ENCODE results near the gene PSMG1. TPM values are rescaled to one million over a fixed set of nuclear protein-coding genes. Genes with fewer than 3 reads are reported as not detected.
A peak's percentile ranks its signal among the peaks of the same experiment; 100 is the strongest.

The PSMG1 gene, protein sequence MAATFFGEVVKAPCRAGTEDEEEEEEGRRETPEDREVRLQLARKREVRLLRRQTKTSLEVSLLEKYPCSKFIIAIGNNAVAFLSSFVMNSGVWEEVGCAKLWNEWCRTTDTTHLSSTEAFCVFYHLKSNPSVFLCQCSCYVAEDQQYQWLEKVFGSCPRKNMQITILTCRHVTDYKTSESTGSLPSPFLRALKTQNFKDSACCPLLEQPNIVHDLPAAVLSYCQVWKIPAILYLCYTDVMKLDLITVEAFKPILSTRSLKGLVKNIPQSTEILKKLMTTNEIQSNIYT
- 93.0 and 93.7 TPM in 2 replicates for total RNA-seq (2021; fragmentation: NEBNext Ultra II Directional; extraction: Animal tissue kit (Norgen Biotek cat#: 25700))
- 29.2 and 50.7 TPM in 2 replicates for polyA plus RNA-seq (2011; rRNA removed)
- polyA plus RNA-seq (2011; cell fraction: cytosol; rRNA removed): 52.0 TPM
- polyA plus RNA-seq (2011; cell fraction: nucleus; rRNA removed): 15.7 TPM
- polyA plus RNA-seq (2012, experiment 1 of 2): 54.0 to 70.9 TPM (median 61.6 TPM) in 4 replicates
- polyA plus RNA-seq (2012, experiment 2 of 2): 22.8 TPM
- polyA plus RNA-seq (2013, experiment 1 of 2): 103 TPM
- 118 TPM for polyA plus RNA-seq (2013, experiment 2 of 2)
- 16.5 and 24.9 TPM in 2 replicates for polyA minus RNA-seq (2011; rRNA and poly(A)+ RNA removed)
- 15.3 TPM for polyA minus RNA-seq (2011; cell fraction: cytosol; rRNA and poly(A)+ RNA removed)
- 13.2 TPM for polyA minus RNA-seq (2011; cell fraction: nucleus; rRNA and poly(A)+ RNA removed)
- long read RNA-seq, experiment 1, transcript PSMG1-205 (3 exons, 716 nt): minor isoform, 7 of 104 reads
- long read RNA-seq, experiment 1, transcript PSMG1-201 (7 exons, 2,154 nt): major isoform, 73 of 104 reads
- long read RNA-seq, experiment 1, partial matches to known transcripts: 8 of 104 reads
- long read RNA-seq, experiment 1, other reads (novel, unspliced or antisense): 15 of 104 reads
- long read RNA-seq, experiment 2, transcript PSMG1-201 (7 exons, 2,154 nt): major isoform, 232 of 256 reads
- long read RNA-seq, experiment 2, transcript PSMG1-202 (6 exons, 907 nt): minor isoform, 5 of 256 reads
- long read RNA-seq, experiment 2, partial matches to known transcripts: 3 of 256 reads
- long read RNA-seq, experiment 2, other reads (novel, unspliced or antisense): 14 of 256 reads

DNA sequence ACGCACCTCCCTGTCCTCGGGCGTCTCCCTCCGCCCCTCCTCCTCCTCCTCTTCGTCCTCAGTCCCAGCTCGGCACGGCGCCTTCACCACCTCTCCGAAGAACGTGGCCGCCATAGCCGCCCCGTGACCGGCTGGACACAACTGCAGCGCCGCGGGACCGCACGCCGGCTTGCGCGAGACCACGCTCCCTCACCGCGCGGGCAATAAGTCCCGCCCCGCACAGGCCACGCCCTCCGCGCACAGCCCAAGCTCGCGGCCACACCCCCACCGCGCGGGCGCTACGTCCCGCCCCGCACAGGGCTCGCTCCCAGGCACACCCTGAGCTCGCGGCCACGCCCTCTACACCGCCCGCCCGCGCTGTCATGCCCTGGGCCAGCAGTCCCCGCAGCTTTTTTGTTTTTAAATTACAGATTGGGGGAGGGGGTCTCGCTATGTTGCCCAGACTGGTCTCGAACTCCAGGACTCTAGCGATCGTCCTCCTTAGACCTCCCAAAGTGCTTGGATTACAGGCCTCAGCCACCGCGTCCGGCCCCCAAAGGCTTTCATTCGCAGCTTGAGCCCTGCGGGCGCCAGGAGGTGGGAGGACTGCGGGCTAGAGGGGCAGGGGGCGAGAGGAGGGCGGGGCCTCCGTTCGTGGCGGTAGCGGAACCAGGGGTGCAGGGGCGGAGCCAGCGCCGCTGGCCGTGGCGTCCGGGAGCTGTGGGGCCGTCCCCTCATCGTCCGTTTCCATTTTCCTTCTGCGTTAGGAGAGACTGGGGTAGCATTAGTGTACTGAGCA, at the start of gene PSMG1:
PSMG1 (minus strand) TSS at position 180 of the 778 bp plus-strand sequence; CDS start at position 114, 66 bp downstream.
- Histone ChIP-seq H3K36me3 (ENCODE audit: control insufficient read depth in 2 of 4, insufficient read depth in 4 of 4, low read length in 3 of 4) (peaks cover 0 to 22% (median 6%) of the 10 kb centered on the region in 4 experiments; a peak in 5 of 8 replicates), H2BK120ac (replicated peaks; ENCODE audit: low read depth, low read length) (peak within 1 kb of the TSS; percentile 66), H4K5ac (ENCODE audit: insufficient read length, low read depth, low read length) (peak within 1 kb of the TSS; percentile 96), H3K4me2 (ENCODE audit: insufficient read depth in 1 of 2, low read depth in 2 of 2, low read length in 2 of 2) (peak within 1 kb of the TSS; percentile 72 to 90), H2BK12ac (ENCODE audit: low read depth, low read length) (no peak within 1 kb of the TSS), H3K79me1 (ENCODE audit: low read depth, low read length) (peaks cover 3% of the 10 kb centered on the region; the same call in 1 of the 2 replicates), H4K8ac (ENCODE audit: extremely low read depth, insufficient read depth, low read length) (peak within 1 kb of the TSS; percentile 95), H3K27me3 (replicated peaks in 1 of 4; ENCODE audit: control insufficient read depth in 3 of 4, extremely low read depth in 1 of 4, insufficient read depth in 3 of 4, low read length in 3 of 4) (no peaks in the 10 kb centered on the region), H3K27ac (ENCODE audit: low read depth, low read length) (peak within 1 kb of the TSS; percentile 89), H2AFZ (ENCODE audit: low read length) (peak within 1 kb of the TSS; percentile 85; the same call in 1 of the 2 replicates), H3K9me3 (ENCODE audit: insufficient read depth in 2 of 2, low read depth in 1 of 2, low read length in 1 of 2) (no peaks in the 10 kb centered on the region), H3K23ac (ENCODE audit: insufficient read length) (no peak within 1 kb of the TSS), H3K23me2 (ENCODE audit: low read depth, low read length) (peaks cover 7% of the 10 kb centered on the region; the same call in 1 of the 2 replicates), H3K9ac (replicated peaks in 1 of 4; ENCODE audit: extremely low read depth in 1 of 4, low read depth in 3 of 4, low read length in 3 of 4) (peak within 1 kb of the TSS; percentile 86 to 95 (median 91)), H2AK5ac (ENCODE audit: low read depth, low read length) (no peak within 1 kb of the TSS), H2BK15ac (ENCODE audit: low read length) (no peak within 1 kb of the TSS), H3K4ac (replicated peaks; ENCODE audit: insufficient read length, low read depth, low read length) (no peak within 1 kb of the TSS), H3K18ac (ENCODE audit: extremely low read depth, low read length) (peak within 1 kb of the TSS; percentile 95), H3K14ac (ENCODE audit: insufficient read length) (no peak within 1 kb of the TSS), H3K4me1 (replicated peaks in 1 of 4; ENCODE audit: control insufficient read depth in 3 of 4, insufficient read depth in 4 of 4, low read length in 3 of 4) (peaks cover 0 to 5% (median 3%) of the 10 kb centered on the region in 4 experiments; a peak in 4 of 7 replicates), H3K4me3 (ENCODE audit: extremely low read depth in 1 of 4, insufficient read depth in 2 of 4, low read depth in 3 of 4, low read length in 4 of 4) (peak within 1 kb of the TSS; percentile 83 to 94 (median 86)), H3K56ac (replicated peaks; ENCODE audit: insufficient read length, low read depth, low read length) (peak within 1 kb of the TSS; percentile 90), H4K20me1 (replicated peaks in 1 of 2; ENCODE audit: control insufficient read depth in 1 of 2, insufficient read depth in 2 of 2, low read length in 2 of 2) (peaks cover 0 to 3% of the 10 kb centered on the region in 2 experiments), H2BK20ac (ENCODE audit: low read length) (no peak within 1 kb of the TSS), H2BK5ac (ENCODE audit: low read depth, low read length) (peak within 1 kb of the TSS; percentile 98), H4K91ac (replicated peaks; ENCODE audit: insufficient read length, low read length) (peak within 1 kb of the TSS; percentile 88), H3K79me2 (ENCODE audit: control insufficient read depth in 1 of 2, insufficient read depth in 2 of 2, low read length in 2 of 2) (peaks cover 0 to 24% of the 10 kb centered on the region in 2 experiments; a peak in 3 of 4 replicates)
- peak; percentile 77 to 98 for DNase-seq (ENCODE audit: low read depth in 1 of 2, low spot score in 2 of 2)
- FAIRE-seq: no peak
- 2% methylated on average over 59 of the region's 76 CpGs; no CpG with 5 or more reads in 1 of the 2 experiments for WGBS, 2 experiments (ENCODE audit: extremely low coverage in 1 of 2, insufficient coverage in 1 of 2, insufficient read length in 1 of 2, insufficient replicate concordance in 2 of 2, low coverage in 1 of 2, low lambda C conversion rate in 2 of 2, missing lambda C conversion rate in 1 of 2)
- CTCF ChIA-PET (ENCODE audit: partially characterized antibody): no interaction called here
- POLR2A ChIA-PET (ENCODE audit: partially characterized antibody): interaction anchor here (0.6 to 2.2 kb wide), 16 partner anchors 9 to 374 kb away, joined by 3 to 17 read pairs (median 4); partner anchors contain the start of genes BRWD1 and HMGN1
- TF ChIP-seq SP4 (IDR thresholded peaks at IDR 0.05; ENCODE audit: low read length) (peak; percentile 87), SIN3A (conservative IDR thresholded peaks at IDR 0.05 in 1 of 2, IDR thresholded peaks at IDR 0.05 in 1 of 2; ENCODE audit: low read depth in 1 of 2, low read length in 2 of 2) (peak in 1 of 2 experiments; percentile 41; a peak in 1 of 4 replicates), EZH2 (IDR thresholded peaks at IDR 0.05; ENCODE audit: low read depth, low read length, severe bottlenecking) (no peak), NRF1 (IDR thresholded peaks at IDR 0.05; ENCODE audit: low read depth, low read length) (0 out of 2 replicates have a peak, but pooled peaks have one; percentile 21), SRF (IDR thresholded peaks at IDR 0.05; ENCODE audit: low read depth, low read length) (peak; percentile 4; the same call in 1 of the 2 replicates), SP1 (IDR thresholded peaks at IDR 0.05; ENCODE audit: low read depth, low read length) (no peak)

Data from H1 (cell line).